Brain microvascular endothelial cell (primary cell): ENCODE results near the gene KCNQ1.
"Not testable (repeated sequence)": the region's sequence is repeated elsewhere in the genome, so short reads cannot be mapped to it uniquely, and the experiment has no call there.

Source experiments
- DNase-seq: peaks from one replicate; pipeline ENCODE4 v3.0.0-alpha.2; 2020
- H3K27ac ChIP-seq: fragments of 250-450 bp; sonication (Bioruptor Pico); 2 replicates; pipeline ENCODE4 v1.5.1; 2020; ENCODE audit warnings: mild to moderate bottlenecking, moderate library complexity
- H3K27me3 ChIP-seq: fragments of 250-450 bp; sonication (Bioruptor Pico); replicated peaks from 2 replicates; pipeline ENCODE4 v1.5.1; 2020; ENCODE audit warnings: mild to moderate bottlenecking
- H3K36me3 ChIP-seq: fragments of 250-450 bp; sonication (Bioruptor Pico); replicated peaks from 2 replicates; pipeline ENCODE4 v1.5.1; 2020; ENCODE audit warnings: mild to moderate bottlenecking
- H3K4me3 ChIP-seq: 2 replicates; pipeline ENCODE4 v1.5.1; 2011; ENCODE audit warnings: low read depth, mild to moderate bottlenecking, control low read depth, low read length, moderate library complexity
- CTCF ChIP-seq: IDR thresholded peaks from 2 replicates; pipeline ENCODE4 v1.5.1; 2011; ENCODE audit warnings: low read depth, mild to moderate bottlenecking, moderate library complexity, low read length, control low read depth, inconsistent platforms; ENCODE audit errors: missing control alignments
- in situ Hi-C: cut with HindIII; loops from 2 replicates; pipeline ENCODE4 v1.10.0; 2017; ENCODE audit warnings: low sequenced_read_pairs, low pct_ligation_motif_present

Gene KCNQ1

GRCh38 chr11:2473361-2474058, 28.7 kb downstream of the KCNQ1 start:
- H3K4me3 ChIP-seq, result no peak overlapping the region
- no peaks in the 10 kb centered on the region for H3K27me3 ChIP-seq
- DNase-seq, result no peak
- H3K27ac ChIP-seq, result no peak overlapping the region
- in situ Hi-C loops, result no loop called here
- no peak for TF ChIP-seq CTCF
- no peaks in the 10 kb centered on the region for H3K36me3 ChIP-seq

- DNase-seq, result no peak
- H3K27me3 ChIP-seq, result no peaks in the 10 kb centered on the region
- H3K27ac ChIP-seq, result no peak overlapping the region
- H3K4me3 ChIP-seq, result no peak overlapping the region
- H3K36me3 ChIP-seq, result no peaks in the 10 kb centered on the region
- in situ Hi-C loops, result no loop called here
- TF ChIP-seq CTCF, result no peak
Measured at GRCh38 chr11:2474059-2474901, 29.5 kb downstream of the KCNQ1 start.

- Histone ChIP-seq H3K36me3 (no peaks in the 10 kb centered on the region), H3K27ac (no peak overlapping the region), H3K27me3 (no peaks in the 10 kb centered on the region), H3K4me3 (no peak overlapping the region)
- TF ChIP-seq CTCF, result no peak
- in situ Hi-C loops, result no loop called here
- no peak for DNase-seq
Measured at GRCh38 chr11:2475136-2475918, 30.5 kb downstream of the KCNQ1 start.

GRCh38 chr11:2477254-2477653, 32.4 kb downstream of the KCNQ1 start:
- H3K36me3 ChIP-seq, result no peaks in the 10 kb centered on the region
- no peak overlapping the region for H3K4me3 ChIP-seq
- in situ Hi-C loops, result no loop called here
- H3K27me3 ChIP-seq, result no peaks in the 10 kb centered on the region
- H3K27ac ChIP-seq, result no peak overlapping the region
- DNase-seq, result no peak
- no peak for TF ChIP-seq CTCF

- in situ Hi-C loops, result no loop called here
- Histone ChIP-seq H3K4me3 (no peak overlapping the region), H3K27ac (no peak overlapping the region), H3K27me3 (no peaks in the 10 kb centered on the region), H3K36me3 (no peaks in the 10 kb centered on the region)
- TF ChIP-seq CTCF, result no peak
- no peak for DNase-seq
Measured at GRCh38 chr11:2477936-2478335, 33.1 kb downstream of the KCNQ1 start.

- H3K27me3 ChIP-seq, H3K27ac ChIP-seq, H3K4me3 ChIP-seq, in situ Hi-C loops, H3K36me3 ChIP-seq, DNase-seq: not testable (repeated sequence)
Measured at GRCh38 chr11:2480067-2480873, 35.5 kb downstream of the KCNQ1 start.
